Neural cell (in vitro differentiated cells): ENCODE measurements around the gene ZNF362.

ENCODE experiments used
- EP300 ChIP-seq: fragments of 450-650 bp; conservative IDR thresholded peaks from 2 replicates; pipeline ENCODE4 v1.6.1; 2014; ENCODE audit warnings: antibody characterized with exemption, mild to moderate bottlenecking, moderate library complexity; ENCODE audit not compliant: poor library complexity, severe bottlenecking
- TAF1 ChIP-seq: IDR thresholded peaks from 2 replicates; pipeline ENCODE4 v1.6.1; 2012; ENCODE audit warnings: low read depth
- TF ChIP-seq, protein P1 (sequence below): IDR thresholded peaks from 2 replicates; pipeline ENCODE4 v1.6.1; 2012; ENCODE audit warnings: borderline replicate concordance
- TF ChIP-seq, protein P2 (sequence below): fragments of 450-650 bp; IDR thresholded peaks from 2 replicates; pipeline ENCODE4 v1.5.1; 2014; ENCODE audit warnings: antibody characterized with exemption, mild to moderate bottlenecking, moderate library complexity; ENCODE audit not compliant: poor library complexity, severe bottlenecking

DNA sequence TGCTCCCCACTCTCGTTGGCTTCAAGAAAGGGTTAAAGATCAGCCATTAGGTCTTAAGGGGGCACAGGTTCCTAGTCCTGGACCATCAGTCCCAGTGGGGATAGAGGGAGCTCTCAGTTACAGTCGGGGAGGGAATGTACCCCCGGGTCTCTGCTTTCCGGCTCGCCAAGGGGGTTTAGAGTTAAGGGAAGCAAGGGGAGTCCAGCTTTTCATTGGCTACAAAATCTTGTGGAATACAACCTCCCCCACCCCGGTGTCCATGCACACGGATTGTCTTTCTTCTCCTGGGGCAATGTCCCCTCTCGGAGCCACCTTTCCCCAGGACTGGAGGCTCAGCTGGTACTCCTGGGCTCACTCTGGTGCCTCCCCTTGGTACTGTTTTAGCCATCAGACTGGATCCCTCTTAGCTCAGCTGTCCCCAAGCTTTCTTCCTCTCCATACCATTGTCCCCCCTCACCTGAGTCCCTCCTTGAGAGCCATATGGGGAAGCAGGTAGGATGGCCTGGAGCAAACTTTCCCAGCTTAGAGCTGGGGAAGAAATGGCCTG lies 64.4 kb downstream of the ZNF362 start, which contains the start of gene A3GALT2:
- TF ChIP-seq, protein P1, sequence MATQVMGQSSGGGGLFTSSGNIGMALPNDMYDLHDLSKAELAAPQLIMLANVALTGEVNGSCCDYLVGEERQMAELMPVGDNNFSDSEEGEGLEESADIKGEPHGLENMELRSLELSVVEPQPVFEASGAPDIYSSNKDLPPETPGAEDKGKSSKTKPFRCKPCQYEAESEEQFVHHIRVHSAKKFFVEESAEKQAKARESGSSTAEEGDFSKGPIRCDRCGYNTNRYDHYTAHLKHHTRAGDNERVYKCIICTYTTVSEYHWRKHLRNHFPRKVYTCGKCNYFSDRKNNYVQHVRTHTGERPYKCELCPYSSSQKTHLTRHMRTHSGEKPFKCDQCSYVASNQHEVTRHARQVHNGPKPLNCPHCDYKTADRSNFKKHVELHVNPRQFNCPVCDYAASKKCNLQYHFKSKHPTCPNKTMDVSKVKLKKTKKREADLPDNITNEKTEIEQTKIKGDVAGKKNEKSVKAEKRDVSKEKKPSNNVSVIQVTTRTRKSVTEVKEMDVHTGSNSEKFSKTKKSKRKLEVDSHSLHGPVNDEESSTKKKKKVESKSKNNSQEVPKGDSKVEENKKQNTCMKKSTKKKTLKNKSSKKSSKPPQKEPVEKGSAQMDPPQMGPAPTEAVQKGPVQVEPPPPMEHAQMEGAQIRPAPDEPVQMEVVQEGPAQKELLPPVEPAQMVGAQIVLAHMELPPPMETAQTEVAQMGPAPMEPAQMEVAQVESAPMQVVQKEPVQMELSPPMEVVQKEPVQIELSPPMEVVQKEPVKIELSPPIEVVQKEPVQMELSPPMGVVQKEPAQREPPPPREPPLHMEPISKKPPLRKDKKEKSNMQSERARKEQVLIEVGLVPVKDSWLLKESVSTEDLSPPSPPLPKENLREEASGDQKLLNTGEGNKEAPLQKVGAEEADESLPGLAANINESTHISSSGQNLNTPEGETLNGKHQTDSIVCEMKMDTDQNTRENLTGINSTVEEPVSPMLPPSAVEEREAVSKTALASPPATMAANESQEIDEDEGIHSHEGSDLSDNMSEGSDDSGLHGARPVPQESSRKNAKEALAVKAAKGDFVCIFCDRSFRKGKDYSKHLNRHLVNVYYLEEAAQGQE = no peak
- TF ChIP-seq, protein P2, sequence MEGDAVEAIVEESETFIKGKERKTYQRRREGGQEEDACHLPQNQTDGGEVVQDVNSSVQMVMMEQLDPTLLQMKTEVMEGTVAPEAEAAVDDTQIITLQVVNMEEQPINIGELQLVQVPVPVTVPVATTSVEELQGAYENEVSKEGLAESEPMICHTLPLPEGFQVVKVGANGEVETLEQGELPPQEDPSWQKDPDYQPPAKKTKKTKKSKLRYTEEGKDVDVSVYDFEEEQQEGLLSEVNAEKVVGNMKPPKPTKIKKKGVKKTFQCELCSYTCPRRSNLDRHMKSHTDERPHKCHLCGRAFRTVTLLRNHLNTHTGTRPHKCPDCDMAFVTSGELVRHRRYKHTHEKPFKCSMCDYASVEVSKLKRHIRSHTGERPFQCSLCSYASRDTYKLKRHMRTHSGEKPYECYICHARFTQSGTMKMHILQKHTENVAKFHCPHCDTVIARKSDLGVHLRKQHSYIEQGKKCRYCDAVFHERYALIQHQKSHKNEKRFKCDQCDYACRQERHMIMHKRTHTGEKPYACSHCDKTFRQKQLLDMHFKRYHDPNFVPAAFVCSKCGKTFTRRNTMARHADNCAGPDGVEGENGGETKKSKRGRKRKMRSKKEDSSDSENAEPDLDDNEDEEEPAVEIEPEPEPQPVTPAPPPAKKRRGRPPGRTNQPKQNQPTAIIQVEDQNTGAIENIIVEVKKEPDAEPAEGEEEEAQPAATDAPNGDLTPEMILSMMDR = no peak
- TF ChIP-seq EP300 (no peak), TAF1 (no peak)
